C4-2B (cell line): ENCODE data around the gene PHPT1.

ENCODE experiments used
- ZFX ChIP-seq: fragments of 450-650 bp; IDR thresholded peaks from 2 replicates; pipeline ENCODE4 v1.6.1; 2017
- TF ChIP-seq, protein P1 (sequence below): fragments of 450-650 bp; conservative IDR thresholded peaks from 2 replicates; pipeline ENCODE4 v1.5.1; 2017; ENCODE audit warnings: mild to moderate bottlenecking

DNA sequence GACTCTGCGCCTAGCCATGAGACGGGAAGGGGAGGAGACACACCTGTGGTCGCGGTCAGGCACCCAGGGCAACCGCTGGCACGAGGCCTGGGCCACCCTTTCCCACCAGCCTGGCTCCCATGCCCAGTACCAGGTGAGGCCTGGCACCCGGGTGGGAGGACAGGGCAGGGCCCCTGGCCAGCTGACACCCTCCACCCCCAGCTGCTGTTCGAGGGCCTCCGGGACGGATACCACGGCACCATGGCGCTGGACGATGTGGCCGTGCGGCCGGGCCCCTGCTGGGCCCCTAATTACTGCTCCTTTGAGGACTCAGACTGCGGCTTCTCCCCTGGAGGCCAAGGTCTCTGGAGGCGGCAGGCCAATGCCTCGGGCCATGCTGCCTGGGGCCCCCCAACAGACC is 8.0 kb downstream of the PHPT1 start:
- TF ChIP-seq, protein P1, sequence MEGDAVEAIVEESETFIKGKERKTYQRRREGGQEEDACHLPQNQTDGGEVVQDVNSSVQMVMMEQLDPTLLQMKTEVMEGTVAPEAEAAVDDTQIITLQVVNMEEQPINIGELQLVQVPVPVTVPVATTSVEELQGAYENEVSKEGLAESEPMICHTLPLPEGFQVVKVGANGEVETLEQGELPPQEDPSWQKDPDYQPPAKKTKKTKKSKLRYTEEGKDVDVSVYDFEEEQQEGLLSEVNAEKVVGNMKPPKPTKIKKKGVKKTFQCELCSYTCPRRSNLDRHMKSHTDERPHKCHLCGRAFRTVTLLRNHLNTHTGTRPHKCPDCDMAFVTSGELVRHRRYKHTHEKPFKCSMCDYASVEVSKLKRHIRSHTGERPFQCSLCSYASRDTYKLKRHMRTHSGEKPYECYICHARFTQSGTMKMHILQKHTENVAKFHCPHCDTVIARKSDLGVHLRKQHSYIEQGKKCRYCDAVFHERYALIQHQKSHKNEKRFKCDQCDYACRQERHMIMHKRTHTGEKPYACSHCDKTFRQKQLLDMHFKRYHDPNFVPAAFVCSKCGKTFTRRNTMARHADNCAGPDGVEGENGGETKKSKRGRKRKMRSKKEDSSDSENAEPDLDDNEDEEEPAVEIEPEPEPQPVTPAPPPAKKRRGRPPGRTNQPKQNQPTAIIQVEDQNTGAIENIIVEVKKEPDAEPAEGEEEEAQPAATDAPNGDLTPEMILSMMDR = no peak
- no peak for TF ChIP-seq ZFX
